C4-2B (cell line): Measurements from ENCODE around the gene ANXA2.
A peak's percentile ranks its signal among the peaks of the same experiment; 100 is the strongest.
"Not testable (repeated sequence)": the region's sequence is repeated elsewhere in the genome, so short reads cannot be mapped to it uniquely, and the experiment has no call there.

Experiments used
- H3K27ac ChIP-seq: fragments of 450-650 bp; 2 replicates; pipeline ENCODE4 v1.5.1; 2017
- CTCF ChIP-seq: fragments of 450-650 bp; conservative IDR thresholded peaks from 2 replicates; pipeline ENCODE4 v1.5.1; 2017; ENCODE audit warnings: mild to moderate bottlenecking
- ZFX ChIP-seq: fragments of 450-650 bp; IDR thresholded peaks from 2 replicates; pipeline ENCODE4 v1.6.1; 2017

The ANXA2 gene

DNA sequence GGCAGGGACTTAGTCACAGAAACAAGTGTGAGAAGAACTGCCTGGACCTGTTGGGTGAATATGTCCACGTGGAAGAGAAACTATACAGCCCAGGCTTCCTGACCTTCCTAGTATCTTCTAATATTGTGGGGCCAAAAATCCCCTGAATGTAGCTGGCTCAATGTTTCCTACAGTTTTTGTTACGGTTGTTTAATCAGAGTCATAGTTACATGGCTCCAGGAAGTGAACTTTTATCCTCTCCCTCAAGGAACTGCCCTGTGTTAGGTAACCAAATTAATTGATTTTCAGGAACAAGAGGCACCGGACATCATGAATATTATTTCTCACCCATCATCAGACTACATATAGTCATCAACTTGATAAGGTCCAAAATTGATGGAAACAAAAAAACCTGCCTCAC lies 59.0 kb downstream of the ANXA2 start:
- TF ChIP-seq ZFX (no peak), CTCF (no peak)
- H3K27ac ChIP-seq = no peak overlapping the region

DNA sequence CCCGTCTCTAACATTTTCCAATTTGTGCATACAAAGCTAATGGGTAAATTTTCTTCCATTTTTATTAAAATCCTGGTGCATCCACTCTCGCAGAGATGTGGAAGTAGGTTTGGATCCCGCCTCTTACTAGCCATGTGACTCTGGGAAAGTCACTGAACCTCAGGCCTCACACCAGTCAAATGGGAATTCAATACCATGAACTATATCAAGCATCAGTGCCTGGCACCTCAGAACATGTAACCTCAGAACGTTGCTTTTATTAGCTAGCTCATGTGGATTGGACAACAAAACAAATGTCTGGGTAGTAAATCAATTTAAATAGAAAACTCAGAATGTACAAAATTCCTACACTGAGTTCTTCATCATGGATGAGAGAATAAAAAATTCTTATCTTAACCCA lies 60.7 kb downstream of the ANXA2 start:
- no peak for TF ChIP-seq ZFX
- H3K27ac ChIP-seq = no peak overlapping the region

- H3K27ac ChIP-seq = not testable (repeated sequence)
Observed at GRCh38 chr15:60335296-60335695, 62.5 kb downstream of the ANXA2 start.

DNA sequence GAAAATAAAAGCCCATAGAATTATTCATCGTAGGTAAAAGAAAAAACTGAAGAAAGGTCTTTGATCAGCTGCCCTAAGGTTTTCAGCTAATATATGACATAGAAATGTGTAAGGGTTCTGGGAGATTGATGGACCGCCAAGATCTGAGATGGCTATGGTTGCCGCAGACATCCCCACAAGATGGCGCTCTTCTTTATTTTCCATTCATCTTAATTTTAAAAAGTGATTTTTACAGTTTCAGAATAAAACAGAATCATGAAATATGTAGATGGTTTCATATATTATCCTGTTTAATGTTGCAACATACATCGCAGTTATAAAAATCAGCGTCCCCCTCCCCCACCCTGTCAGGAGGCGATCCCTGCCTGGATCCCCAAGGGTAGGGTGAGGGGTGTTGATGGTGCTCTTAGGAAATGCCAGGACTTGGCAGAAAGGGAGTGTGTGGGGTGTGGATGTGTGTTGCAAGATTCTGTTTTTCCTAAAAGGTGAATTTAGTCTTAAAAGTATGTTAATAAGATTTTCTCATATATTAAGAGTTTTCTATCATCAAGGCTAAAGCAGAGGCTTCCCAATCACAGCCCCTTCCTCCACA lies 68.8 kb downstream of the ANXA2 start:
- TF ChIP-seq CTCF = peak; percentile 90
- TF ChIP-seq ZFX = no peak
- no peak overlapping the region for H3K27ac ChIP-seq

- H3K27ac ChIP-seq = no peak overlapping the region
Observed at GRCh38 chr15:60326824-60327654, 70.7 kb downstream of the ANXA2 start.

DNA sequence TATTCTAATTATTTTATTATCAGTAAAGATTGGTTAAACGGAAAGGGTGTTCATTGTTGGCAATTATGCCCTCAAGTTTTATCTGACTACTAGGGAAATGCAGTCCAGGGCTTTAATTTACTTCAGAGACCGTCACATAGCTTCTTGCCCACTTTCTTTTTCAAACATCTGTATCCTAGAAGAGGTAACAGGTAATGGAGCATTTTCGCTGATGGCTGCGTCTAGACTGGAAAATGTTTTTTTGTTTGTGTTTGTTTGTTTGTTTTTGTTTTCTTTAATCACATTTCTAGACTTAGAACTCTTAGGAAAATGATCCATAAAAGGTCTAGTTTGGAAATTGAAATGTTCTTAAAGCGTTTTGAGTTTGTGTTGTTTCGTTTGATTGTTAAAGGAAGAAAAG lies 71.4 kb downstream of the ANXA2 start:
- H3K27ac ChIP-seq = no peak overlapping the region
- TF ChIP-seq CTCF = no peak
- TF ChIP-seq ZFX = no peak

More at GRCh38 chr15:60326824-60327654, 70.7 kb downstream of the ANXA2 start:
- TF ChIP-seq ZFX (no peak), CTCF (peak; percentile 98)

GRCh38 chr15:60325905-60326304 lies 71.9 kb downstream of the ANXA2 start:
- no peak overlapping the region for H3K27ac ChIP-seq
- TF ChIP-seq ZFX (no peak), CTCF (no peak)

DNA sequence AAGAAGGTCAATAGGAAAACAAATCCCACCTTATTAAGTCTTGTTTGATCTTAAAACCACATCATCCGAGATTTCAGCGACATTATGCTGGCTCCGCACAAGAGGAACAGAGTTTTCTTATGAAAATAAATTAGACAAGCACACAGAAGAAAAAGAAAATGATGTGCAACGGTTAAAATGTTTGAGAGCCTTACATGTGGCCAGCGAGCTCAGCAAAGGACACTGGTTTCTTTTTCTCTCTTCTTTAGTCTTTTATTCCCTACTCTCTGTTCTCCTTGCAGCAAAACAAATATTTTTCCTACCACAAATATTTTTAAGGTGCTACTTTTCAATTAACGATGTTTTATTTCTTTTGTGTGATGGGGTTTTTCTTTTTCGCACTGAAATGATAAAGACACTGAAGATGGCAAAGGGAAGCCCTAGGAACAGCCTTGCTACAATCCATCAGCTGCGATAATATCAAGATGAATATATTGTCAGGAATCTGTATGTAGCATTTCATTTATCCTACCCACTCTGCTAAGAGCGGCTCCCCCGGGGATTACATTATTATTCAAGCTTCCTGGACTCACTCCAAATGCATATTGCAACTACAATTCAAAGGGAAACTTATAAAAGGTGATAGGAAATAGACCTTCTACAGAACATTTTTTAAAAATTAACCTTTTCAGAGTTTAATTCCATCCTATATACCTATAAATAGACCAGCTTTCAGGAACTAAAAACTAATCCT lies 72.9 kb downstream of the ANXA2 start:
- TF ChIP-seq CTCF = no peak
- no peak for TF ChIP-seq ZFX
- H3K27ac ChIP-seq = no peak overlapping the region
